DOHH2 (cell line): ENCODE results near the gene CENPP.

Experiments
- EZH2phosphoT487 ChIP-seq: fragments of 200-600 bp; sonication (generic); IDR thresholded peaks from 2 replicates; pipeline ENCODE4 v1.6.1; 2017; ENCODE audit warnings: borderline replicate concordance, mild to moderate bottlenecking, antibody characterized with exemption, low read length, moderate library complexity, mixed read lengths
- TF ChIP-seq, protein P1 (sequence below): fragments of 200-600 bp; sonication (generic); IDR thresholded peaks from one replicate; pipeline ENCODE4 v1.5.1; 2014; ENCODE audit warnings: antibody characterized with exemption, mild to moderate bottlenecking, low read depth, low read length; ENCODE audit not compliant: poor library complexity, severe bottlenecking

DNA sequence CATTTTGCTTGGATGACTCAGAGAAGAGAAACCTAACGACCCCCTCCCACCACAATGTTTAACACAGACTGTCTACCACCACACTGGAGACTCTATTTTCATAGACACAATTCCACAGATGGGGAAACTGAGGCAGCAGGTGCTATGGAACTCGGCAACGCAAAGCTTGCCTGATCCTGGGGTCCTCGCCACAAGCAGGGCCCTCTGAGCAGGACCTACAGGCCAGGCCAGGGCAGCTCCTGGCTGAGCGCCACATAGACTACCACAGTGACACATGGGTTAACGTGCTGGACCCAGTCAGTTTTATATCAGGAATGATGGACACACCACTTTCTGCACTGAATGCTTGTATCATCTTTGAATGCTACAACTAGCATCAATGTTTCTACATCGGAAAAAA is 332.4 kb downstream of the CENPP start:
- TF ChIP-seq EZH2phosphoT487 = no peak
- TF ChIP-seq, protein P1, sequence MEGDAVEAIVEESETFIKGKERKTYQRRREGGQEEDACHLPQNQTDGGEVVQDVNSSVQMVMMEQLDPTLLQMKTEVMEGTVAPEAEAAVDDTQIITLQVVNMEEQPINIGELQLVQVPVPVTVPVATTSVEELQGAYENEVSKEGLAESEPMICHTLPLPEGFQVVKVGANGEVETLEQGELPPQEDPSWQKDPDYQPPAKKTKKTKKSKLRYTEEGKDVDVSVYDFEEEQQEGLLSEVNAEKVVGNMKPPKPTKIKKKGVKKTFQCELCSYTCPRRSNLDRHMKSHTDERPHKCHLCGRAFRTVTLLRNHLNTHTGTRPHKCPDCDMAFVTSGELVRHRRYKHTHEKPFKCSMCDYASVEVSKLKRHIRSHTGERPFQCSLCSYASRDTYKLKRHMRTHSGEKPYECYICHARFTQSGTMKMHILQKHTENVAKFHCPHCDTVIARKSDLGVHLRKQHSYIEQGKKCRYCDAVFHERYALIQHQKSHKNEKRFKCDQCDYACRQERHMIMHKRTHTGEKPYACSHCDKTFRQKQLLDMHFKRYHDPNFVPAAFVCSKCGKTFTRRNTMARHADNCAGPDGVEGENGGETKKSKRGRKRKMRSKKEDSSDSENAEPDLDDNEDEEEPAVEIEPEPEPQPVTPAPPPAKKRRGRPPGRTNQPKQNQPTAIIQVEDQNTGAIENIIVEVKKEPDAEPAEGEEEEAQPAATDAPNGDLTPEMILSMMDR = no peak
